GM18861 (cell line): ENCODE measurements around the gene SELENOP.

ENCODE experiments used
- ATAC-seq: cut with Tn5 transposase; IDR thresholded peaks from one replicate; pipeline ENCODE4 v1.9.1; 2021; ENCODE audit not compliant: unreplicated experiment

SELENOP gene

DNA sequence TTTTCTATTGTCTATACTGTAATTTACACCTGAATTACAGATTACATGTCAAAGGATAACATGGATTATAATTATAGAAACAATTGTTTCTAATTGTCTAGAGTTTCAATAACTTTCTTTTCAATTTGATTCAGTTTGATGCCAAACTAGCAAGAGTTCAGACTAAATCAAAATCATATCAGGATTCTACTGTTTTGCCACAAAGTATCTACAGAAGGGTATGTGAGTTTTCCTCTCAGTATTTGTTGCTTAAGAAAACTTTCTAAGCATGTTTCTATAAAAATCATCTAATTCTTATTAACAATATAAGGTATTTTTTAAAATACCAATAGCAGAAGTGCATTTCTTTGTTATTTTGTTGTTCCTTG lies 12.5 kb downstream of the SELENOP start:
- ATAC-seq, result no peak

DNA sequence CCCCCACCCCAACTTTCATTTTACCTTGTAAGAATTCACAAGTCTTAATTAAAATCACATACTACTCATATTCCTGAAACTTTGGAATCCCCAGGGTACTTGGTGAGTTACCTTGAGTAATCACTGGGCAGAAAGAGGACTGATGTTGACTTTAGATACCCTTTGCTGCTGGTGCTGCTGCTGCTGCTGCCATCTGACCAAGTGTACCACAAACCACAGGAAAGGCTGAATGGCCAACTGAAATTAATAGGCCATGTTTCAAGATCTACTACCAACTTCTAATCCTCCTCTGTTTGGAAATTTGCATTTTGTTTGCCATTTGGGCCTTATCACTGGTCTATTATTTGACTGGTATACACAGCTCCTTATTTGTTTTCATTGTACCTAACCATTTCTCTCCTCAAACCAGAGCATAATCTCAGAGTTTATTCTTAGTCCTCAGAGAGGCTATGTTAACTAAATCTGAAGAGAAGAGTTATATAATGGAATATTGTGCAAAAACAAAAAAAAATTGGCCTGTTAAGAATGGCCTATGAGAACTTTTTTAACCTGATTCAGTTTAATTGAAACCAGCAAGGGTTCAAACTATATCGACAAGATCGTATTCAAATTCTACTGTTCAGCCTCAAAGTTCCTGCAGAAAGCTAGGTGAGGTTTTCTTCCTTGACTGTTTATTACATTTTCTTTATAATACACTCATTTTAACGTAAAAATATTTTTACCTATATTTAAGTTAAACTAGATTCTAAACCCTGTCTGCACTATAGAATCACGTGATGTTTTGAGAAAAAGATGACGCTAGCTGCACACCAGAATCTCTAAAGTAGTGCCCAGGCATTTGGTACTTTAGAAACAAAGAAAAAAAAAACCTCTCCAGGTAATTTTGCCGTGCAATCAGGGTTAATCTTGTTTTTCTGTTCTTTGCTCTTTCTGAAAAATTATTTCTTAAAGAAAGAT lies 13.1 kb downstream of the SELENOP start:
- ATAC-seq, result no peak

DNA sequence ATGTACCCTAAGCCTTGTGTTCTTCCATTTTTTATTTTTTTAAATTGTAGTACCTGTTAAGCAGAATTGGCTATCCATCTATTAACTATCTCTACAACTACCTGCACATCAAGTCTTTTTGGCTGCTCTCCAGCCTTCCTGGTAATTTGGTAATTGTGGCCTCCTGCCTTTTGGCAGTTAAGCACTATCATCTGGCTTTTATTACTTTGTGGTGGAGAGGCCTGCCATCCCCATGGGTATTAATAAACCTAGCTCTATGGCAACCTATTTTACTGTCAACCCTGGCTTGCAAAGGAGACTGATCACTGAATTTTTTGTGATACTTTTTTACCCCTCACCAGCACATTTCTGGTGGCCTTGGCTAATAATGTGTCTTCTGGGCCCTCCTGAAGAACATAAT lies 20.5 kb downstream of the SELENOP start:
- no peak for ATAC-seq

DNA sequence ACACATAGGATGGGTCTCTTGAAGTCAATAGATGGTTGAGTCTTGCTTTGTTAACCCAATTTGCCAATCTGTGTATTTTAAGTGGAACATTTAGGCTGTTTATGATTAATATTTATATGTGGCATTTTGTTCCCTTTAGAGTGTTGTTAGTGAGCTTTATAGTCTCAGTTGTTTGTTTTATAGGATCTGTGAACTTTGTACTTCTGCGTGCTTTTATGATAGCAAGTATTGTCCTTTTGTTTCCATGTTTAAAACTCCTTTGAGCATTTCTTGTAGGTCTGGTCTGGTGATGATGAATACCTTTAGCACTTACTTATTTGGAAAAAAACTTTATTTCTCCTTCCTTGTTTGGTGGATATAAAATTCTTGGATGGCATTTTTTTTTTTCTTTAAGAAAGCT lies 23.8 kb downstream of the SELENOP start:
- no peak for ATAC-seq

DNA sequence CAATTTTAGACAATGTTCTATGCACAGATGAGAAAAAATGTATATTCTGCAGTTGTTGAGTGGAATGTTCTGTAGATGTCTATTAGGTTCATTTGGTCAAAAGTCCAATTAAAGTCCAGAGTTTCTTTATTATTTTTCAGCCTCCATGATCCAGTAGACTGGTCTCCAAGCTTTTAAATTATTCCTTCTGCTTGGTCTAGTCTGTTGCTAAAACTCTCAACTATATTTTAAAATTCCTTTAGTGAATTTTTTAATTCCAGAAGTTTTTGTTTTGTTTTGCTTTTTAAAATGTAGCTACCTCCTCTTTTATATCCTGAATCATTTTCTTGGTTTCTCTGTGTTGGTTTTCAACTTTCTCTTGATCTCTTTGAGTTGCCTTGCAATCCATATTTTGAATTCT lies 24.6 kb downstream of the SELENOP start:
- no peak for ATAC-seq

DNA sequence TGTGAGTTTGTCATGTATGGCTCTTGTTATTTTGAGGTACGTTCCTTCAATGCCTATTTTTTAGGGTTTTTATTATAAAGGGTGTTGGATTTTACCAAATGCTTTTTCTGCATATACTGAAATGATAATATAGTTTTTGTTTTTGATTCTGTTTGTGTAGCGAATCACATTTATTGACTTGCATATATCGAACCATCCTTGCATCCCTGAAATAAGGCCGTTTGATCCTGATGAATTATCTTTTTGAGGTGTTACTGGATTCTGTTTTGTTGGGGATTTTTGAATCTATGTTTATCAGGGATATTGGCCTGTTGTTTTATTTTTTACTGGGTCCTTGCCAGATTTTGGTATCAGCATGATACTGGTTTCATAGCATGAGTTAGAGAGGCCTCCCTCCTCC lies 25.9 kb downstream of the SELENOP start:
- ATAC-seq, result no peak

DNA sequence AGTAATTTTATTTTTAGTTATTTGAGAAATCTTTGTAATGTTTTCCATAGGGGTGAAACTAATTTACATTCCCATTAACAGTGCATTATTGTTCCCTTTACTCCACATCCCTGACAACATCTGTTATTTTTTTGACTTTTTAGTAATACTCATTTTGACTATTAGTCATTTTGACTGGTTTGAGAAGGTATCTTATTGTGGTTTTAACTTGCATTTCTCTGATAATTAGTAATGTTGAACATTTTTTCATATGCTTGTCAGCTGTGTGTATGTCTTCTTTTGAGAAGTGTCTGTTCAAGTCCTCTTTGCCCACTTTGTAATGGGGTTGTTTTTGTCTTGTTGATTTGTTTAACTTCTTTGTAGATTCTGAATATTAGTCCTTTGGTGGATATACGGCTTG lies 27.6 kb downstream of the SELENOP start:
- ATAC-seq, result no peak

DNA sequence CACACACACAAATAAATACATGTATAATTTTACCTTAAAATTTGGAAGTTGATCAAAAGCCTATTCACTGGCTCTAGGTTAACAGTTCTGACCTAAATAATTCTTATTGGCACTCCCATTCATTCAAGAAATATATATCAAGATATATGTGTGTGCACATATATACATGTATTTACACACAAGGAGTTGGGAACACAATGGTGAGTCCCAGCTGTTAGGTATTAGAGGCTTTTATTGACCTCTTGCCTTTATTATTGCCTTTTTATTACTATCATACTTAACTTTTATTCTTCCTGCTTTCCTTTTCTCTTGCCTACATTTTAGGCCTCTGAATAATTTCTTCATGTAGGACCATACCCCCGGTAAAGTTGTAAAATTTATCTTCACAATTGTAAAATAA lies 30.1 kb downstream of the SELENOP start:
- ATAC-seq, result no peak

DNA sequence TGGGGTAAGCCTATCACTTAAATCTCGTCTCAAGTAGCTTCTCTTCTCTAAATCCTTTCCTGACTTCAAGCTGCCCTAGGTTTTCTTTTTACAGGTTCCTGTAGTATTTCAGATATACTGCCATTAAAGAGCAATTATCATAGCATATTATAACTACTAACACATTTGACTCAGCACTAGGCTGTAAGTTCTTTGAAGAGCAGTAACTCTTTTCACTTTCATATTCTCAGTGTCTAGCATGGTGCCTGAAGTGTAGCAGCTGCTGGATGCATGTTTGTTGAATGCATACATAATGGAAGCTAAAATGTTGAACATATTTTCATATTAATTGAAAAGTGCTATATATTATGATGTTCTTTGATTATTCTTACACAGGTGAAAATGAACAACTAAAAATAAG lies 32.6 kb downstream of the SELENOP start:
- no peak for ATAC-seq

DNA sequence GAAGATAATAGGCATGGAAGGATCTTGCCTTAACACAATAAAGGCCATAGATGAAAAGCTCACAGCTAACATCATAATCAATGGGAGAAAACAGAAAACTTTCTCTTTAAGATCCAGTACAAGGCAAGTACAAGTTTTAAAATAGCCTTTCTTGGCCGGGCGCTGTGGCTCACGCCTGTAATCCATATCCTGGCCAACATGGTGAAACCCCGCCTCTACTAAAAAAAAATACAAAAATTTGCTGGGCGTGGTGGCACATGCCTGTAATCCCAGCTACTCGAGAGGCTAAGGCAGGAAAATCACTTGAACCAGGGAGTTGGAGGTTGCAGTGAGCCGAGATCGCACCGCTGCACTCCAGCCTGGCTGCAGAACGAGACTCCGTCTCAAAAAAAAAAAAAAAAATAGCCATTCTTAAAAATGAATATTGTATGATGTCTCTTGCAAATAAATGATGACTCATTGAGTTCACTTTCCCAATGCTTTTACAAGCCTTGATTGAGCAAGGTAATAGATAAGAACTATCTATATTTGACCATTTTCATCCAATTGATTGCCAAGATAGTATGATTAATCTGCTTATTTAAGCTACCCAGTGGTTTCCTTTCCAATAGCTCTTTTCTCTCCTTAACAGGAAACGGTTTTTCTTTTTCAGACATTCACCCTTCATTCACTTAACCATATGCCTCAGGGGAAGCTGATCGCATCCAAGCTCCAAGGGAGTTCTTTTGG lies 39.3 kb downstream of the SELENOP start:
- no peak for ATAC-seq

DNA sequence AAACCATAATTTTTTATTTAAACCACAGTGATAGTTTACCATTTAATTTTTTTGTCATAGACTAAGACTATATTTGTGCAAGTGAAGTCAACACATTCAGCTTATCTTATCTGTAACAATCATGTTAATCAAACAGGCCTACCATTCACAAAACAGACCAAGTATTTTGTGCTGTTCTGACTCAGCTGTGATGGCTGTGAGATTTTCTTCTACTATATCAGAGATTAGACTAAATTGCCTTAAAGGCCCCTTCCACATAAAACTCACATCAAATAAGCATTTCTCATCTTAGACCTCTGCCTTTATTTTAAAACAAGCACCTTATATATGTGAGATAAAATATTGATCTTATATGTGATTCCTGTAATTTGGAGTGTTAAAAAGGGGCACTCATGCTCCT lies 41.7 kb downstream of the SELENOP start:
- ATAC-seq, result no peak

DNA sequence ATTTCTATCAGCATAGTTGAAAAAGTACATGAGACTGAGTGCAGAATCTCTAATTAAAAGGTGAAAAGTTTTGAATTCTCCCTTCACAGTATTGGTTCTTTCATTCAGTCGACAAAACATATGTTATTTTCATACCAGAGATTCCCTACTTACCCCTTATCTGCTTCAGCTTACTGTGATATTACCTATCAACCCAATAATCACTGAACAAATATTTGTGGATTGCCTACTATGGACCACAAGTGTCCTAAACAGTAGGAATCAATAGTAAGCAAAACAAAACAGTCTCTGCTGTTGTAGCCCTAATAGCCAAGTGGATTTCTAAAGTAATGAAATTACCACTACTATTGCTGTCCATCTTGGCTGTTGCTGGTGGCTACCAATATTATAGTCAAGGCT lies 43.6 kb downstream of the SELENOP start:
- ATAC-seq, result no peak

DNA sequence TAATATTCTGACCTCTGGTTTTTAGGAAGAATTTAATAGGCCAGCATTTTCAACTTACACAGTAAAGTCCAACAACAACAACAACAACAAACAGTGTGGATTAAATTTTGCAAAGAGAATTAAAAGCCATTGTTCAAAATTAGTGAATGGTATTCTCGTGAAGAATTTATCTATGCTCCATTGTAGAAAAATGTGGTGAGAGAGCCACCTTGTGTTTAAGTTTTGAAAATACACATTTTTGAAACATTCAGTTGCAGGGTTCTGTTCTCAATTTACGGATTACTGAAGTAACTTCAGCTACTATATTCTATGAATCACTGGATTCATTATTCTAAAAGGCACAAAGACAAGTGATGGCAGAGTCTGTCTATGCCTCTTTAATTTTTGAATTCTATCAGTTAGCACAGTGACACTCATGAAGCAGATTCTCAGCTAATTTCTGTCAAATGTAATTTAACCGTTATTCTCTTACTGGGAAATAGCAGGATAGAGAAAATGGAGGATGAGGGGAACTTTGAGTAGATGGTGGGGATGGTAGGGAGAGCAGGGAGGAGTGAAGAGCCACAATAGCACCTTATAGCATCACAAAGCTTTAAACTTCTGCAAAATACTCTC lies 44.1 kb downstream of the SELENOP start:
- no peak for ATAC-seq

DNA sequence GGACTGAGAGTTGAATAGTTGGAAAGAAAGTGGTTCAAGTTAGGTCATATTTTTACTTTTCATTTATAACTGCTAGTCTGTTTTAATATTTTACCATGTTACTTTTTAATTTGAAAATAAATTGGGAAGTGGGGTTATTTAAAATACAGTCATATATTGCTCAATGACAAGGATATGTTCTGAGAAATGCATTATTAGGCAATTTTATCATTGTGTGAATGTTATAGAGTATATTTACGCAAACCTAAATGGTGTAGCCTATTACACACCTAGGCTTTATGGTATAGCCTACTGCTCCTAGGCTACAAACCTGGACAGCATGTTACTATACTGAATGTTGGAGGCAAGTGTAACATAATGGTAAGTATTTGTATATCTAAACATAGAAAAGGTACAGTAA lies 49.9 kb downstream of the SELENOP start:
- ATAC-seq, result no peak

DNA sequence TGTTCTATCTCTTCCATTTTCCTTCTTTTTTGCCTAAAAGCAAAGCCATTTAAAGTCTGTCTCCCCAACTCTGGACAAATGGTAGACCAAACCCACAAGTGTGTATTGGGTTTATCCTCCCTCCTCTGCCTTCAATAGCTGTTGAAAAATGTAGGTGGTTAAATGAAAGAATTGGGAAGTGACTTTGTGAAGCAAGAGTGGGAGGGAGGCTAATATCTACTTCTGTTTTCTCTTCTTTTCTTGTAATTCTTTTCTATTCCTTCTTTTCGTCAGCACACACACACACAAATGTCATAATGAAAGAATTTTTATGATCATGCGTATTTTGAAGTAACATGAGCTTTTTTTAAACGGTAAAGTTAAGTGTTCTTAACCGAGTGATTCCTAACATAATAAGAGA lies 51.3 kb downstream of the SELENOP start:
- ATAC-seq, result no peak

DNA sequence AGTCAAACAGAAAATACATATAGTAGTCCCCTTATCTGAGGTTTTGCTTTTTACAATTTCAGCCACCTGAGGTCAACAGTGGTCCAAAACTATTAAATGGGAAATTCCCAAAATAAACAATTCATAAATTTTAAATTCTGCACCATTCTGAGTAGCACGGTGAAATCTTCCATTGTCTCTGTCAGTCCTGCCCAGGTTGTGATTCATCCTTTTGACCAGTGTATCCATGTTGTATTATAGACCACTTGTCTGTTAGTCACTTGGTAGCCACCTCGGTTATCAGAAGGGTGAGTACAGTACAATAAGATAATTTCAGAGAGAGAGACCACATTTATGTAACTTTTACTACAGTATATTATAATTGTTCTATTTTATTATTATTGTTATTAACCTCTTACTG lies 52.2 kb downstream of the SELENOP start:
- ATAC-seq, result no peak

DNA sequence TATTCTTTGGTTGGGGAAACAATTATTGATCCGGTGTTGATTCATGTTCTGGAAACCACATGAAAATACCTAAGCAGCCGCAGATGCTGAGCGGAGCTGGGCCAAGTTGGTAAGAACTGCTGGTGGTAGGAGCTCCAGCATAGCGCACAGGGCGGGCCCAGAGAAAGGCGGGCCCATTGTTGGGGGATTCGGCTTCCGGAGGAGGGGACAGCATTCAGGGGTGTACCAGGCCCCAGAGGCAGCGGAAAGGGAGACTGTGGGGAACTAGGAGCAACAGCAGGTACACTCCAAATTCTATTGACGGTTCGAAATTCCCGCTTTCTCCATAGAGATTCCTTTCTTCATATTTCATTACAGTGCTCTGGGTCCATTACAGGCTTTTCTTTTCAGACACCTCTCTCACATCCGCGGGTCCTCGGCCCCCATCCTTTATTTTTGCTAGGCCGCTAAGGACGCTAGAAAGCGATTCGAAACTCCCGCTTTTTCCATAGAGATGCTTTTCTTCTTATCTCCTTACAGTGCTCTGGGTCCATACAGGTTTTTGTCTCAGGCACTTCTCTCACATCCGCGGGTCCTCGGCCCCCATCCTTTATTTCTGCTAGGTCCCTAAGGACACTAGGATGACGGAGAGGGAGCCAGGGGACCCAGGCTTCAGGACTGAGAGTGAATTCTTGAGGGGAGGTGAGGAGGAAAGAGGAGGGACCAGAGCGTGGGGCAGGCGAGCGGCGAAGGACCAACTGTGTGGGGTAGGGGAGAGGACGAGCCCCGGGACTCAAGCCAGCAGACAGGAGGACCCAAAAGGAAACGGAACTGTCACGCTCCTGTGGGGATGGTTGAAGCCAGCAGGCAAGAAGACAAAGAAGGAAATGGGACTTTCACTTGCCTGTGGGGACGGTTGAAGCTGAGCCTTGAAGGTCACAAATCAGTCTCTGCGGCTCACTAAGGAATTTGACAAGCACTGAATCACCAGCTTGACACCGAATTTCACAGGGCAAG lies 54.8 kb downstream of the SELENOP start, which contains the start of gene CCDC152:
TSS of gene CCDC152 (plus strand) at position 213 of the 996 bp plus-strand sequence. CDS start 2,304 bp downstream, outside the sequence.
- ATAC-seq, result no peak

DNA sequence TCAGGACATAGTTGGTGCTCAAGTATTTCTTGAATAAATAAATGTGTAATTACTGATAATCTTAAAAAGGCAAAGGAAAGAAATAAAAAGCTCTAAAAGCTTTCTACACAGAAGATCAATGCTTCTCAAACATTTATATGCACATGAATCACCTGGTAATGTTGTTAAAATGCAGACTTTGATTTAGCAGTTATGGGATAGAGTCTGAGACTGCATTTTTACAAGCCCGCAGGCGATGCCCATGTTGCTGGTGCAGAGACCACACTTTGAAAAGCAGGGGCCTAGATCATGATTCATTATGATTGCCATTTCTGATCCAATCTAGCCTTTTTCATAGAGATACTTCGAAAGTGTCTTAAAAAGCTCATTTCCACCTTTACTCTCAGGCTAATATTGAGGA lies 58.6 kb downstream of the SELENOP start:
- ATAC-seq, result no peak

DNA sequence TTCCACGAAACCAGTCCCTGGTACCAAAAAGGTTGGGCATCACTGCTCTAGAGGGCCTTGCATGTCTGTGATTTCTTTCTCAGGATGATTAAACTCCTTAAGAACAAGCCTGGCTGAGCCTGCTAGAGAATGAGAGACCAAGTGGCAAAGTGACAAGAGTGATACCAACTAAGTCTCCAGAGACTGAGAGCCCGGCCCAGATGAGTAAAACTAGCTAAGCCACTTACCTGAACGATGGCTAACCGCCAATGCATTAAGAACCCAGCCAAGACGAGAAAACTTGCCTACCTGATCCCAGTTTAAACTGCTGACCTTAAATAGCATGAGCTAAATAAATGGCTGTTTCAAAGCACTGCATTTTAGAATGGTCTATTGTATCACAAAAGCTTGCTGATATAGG lies 60.6 kb downstream of the SELENOP start:
- no peak for ATAC-seq

DNA sequence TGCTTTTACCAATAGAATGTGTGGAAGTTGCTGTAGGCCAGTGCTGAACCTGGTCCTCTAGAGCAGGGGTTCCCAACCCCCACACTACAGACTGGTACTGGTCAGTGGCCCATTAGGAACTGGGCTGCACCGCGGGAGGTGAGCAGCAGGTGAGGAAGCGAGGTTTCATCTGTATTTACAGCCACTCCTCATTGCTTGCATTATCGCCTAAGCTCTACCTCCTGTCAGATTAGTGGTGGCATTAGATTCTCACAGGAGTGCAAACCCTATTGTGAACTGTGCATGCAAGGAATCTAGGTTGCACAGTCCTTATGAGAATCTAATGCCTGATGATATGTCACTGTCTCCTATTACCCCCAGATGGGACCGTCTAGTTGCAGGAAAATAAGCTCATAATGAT lies 61.2 kb downstream of the SELENOP start:
- ATAC-seq, result no peak
